ENCODE data around the gene NT5DC4.

Gene NT5DC4

GRCh38 chr2:112720785-112721184, at the start of gene NT5DC4:
Gene NT5DC4 (plus strand): TSS chr2:112721020. CDS start chr2:112721080, 60 bp downstream.
- Histone ChIP-seq H3K9me3 (ENCODE audit: control insufficient read depth, insufficient read depth, low read length) (no peaks in the 10 kb centered on the region), H3K4me1 (ENCODE audit: control insufficient read depth, low read length) (no peaks in the 10 kb centered on the region), H3K4me2 (ENCODE audit: low read length) (no peak within 1 kb of the TSS), H3K9me2 (replicated peaks; ENCODE audit: control insufficient read depth, low read length) (no peaks in the 10 kb centered on the region), H3K27ac (ENCODE audit: low read depth, low read length) (no peak within 1 kb of the TSS), H3K36me3 (ENCODE audit: control insufficient read depth, low read length) (no peaks in the 10 kb centered on the region), H3F3A (ENCODE audit: control insufficient read depth, insufficient read depth) (no peaks in the 10 kb centered on the region), H3K4me3 (ENCODE audit: low read length) (no peak within 1 kb of the TSS), H4K20me1 (ENCODE audit: control insufficient read depth, insufficient read depth, low read depth, low read length) (no peaks in the 10 kb centered on the region), H3K27me3 (ENCODE audit: control insufficient read depth, low read length) (no peaks in the 10 kb centered on the region), H3K79me2 (ENCODE audit: control insufficient read depth, low read length) (no peaks in the 10 kb centered on the region)
- TF ChIP-seq EZH2phosphoT487 (IDR thresholded peaks at IDR 0.05; ENCODE audit: borderline replicate concordance, low read length), result no peak
- no peak for TF ChIP-seq CTCF (IDR thresholded peaks at IDR 0.05; ENCODE audit: low read depth, low read length, poor library complexity, severe bottlenecking)

GRCh38 chr2:112671801-112672200, 49.0 kb upstream of the NT5DC4 start:
- no peak for TF ChIP-seq EZH2phosphoT487 (IDR thresholded peaks at IDR 0.05; ENCODE audit: borderline replicate concordance, low read length)
- TF ChIP-seq CTCF (IDR thresholded peaks at IDR 0.05; ENCODE audit: low read depth, low read length, poor library complexity, severe bottlenecking), result no peak
- no peak overlapping the region for H3K4me3 ChIP-seq (ENCODE audit: low read length)
- peaks cover 10% of the 10 kb centered on the region for H3K27me3 ChIP-seq (ENCODE audit: control insufficient read depth, low read length)
- peaks cover 2% of the 10 kb centered on the region for H3F3A ChIP-seq (ENCODE audit: control insufficient read depth, insufficient read depth)
- H3K27ac ChIP-seq (ENCODE audit: low read depth, low read length), result no peak overlapping the region
- H3K4me1 ChIP-seq (ENCODE audit: control insufficient read depth, low read length), result no peaks in the 10 kb centered on the region
- no peak overlapping the region for H3K4me2 ChIP-seq (ENCODE audit: low read length)
- no peaks in the 10 kb centered on the region for H3K9me2 ChIP-seq (replicated peaks; ENCODE audit: control insufficient read depth, low read length)
- no peaks in the 10 kb centered on the region for H3K9me3 ChIP-seq (ENCODE audit: control insufficient read depth, insufficient read depth, low read length)
- H3K79me2 ChIP-seq (ENCODE audit: control insufficient read depth, low read length), result no peaks in the 10 kb centered on the region
- H4K20me1 ChIP-seq (ENCODE audit: control insufficient read depth, insufficient read depth, low read depth, low read length), result 0 out of 2 replicates have a peak, but pooled peaks cover under 1% of the 10 kb centered on the region
- no peaks in the 10 kb centered on the region for H3K36me3 ChIP-seq (ENCODE audit: control insufficient read depth, low read length)

GRCh38 chr2:112673008-112673407, 47.8 kb upstream of the NT5DC4 start:
- Histone ChIP-seq H4K20me1 (ENCODE audit: control insufficient read depth, insufficient read depth, low read depth, low read length) (no peaks in the 10 kb centered on the region), H3K27me3 (ENCODE audit: control insufficient read depth, low read length) (peaks cover 10% of the 10 kb centered on the region), H3K4me1 (ENCODE audit: control insufficient read depth, low read length) (no peaks in the 10 kb centered on the region), H3K79me2 (ENCODE audit: control insufficient read depth, low read length) (no peaks in the 10 kb centered on the region), H3K36me3 (ENCODE audit: control insufficient read depth, low read length) (no peaks in the 10 kb centered on the region), H3K4me3 (ENCODE audit: low read length) (no peak overlapping the region), H3F3A (ENCODE audit: control insufficient read depth, insufficient read depth) (no peaks in the 10 kb centered on the region), H3K9me3 (ENCODE audit: control insufficient read depth, insufficient read depth, low read length) (no peaks in the 10 kb centered on the region), H3K9me2 (replicated peaks; ENCODE audit: control insufficient read depth, low read length) (no peaks in the 10 kb centered on the region), H3K4me2 (ENCODE audit: low read length) (no peak overlapping the region), H3K27ac (ENCODE audit: low read depth, low read length) (no peak overlapping the region)
- TF ChIP-seq EZH2phosphoT487 (IDR thresholded peaks at IDR 0.05; ENCODE audit: borderline replicate concordance, low read length) (no peak), CTCF (IDR thresholded peaks at IDR 0.05; ENCODE audit: low read depth, low read length, poor library complexity, severe bottlenecking) (no peak)

All from DOHH2 (cell line).